Measurements from ENCODE around the gene TBC1D8B.

- TF ChIP-seq, protein P1, sequence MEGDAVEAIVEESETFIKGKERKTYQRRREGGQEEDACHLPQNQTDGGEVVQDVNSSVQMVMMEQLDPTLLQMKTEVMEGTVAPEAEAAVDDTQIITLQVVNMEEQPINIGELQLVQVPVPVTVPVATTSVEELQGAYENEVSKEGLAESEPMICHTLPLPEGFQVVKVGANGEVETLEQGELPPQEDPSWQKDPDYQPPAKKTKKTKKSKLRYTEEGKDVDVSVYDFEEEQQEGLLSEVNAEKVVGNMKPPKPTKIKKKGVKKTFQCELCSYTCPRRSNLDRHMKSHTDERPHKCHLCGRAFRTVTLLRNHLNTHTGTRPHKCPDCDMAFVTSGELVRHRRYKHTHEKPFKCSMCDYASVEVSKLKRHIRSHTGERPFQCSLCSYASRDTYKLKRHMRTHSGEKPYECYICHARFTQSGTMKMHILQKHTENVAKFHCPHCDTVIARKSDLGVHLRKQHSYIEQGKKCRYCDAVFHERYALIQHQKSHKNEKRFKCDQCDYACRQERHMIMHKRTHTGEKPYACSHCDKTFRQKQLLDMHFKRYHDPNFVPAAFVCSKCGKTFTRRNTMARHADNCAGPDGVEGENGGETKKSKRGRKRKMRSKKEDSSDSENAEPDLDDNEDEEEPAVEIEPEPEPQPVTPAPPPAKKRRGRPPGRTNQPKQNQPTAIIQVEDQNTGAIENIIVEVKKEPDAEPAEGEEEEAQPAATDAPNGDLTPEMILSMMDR (IDR thresholded peaks at IDR 0.05; ENCODE audit: low read depth, low read length, poor library complexity, severe bottlenecking), result no peak
- TF ChIP-seq EZH2phosphoT487 (IDR thresholded peaks at IDR 0.05; ENCODE audit: borderline replicate concordance, low read length), result no peak
These were observed 87.0 kb downstream of the TBC1D8B start for GRCh38 chrX:106889468-106889867.
